HG02759 (cell line): ENCODE measurements around the gene NOXA1.

ENCODE experiments used
- ATAC-seq: cut with Tn5 transposase; IDR thresholded peaks from one replicate; pipeline ENCODE4 v1.9.1; 2021; ENCODE audit warnings: mild to moderate bottlenecking, moderate library complexity; ENCODE audit not compliant: unreplicated experiment

The NOXA1 gene

GRCh38 chr9:137387891-137388560 is 35.2 kb upstream of the NOXA1 start:
- no peak for ATAC-seq

GRCh38 chr9:137388589-137389427 is 34.4 kb upstream of the NOXA1 start:
- ATAC-seq = no peak

- no peak for ATAC-seq
These were observed 33.8 kb upstream of the NOXA1 start for GRCh38 chr9:137389428-137389746.

- no peak for ATAC-seq
These were observed 32.4 kb upstream of the NOXA1 start for GRCh38 chr9:137390553-137391410.

GRCh38 chr9:137391411-137391754 is 31.8 kb upstream of the NOXA1 start:
- ATAC-seq = no peak

- no peak for ATAC-seq
These were observed 30.8 kb upstream of the NOXA1 start for GRCh38 chr9:137392232-137393007.

- ATAC-seq = no peak
These were observed 29.7 kb upstream of the NOXA1 start for GRCh38 chr9:137393176-137394150.

GRCh38 chr9:137394866-137395665 is 28.1 kb upstream of the NOXA1 start:
- ATAC-seq = no peak

- no peak for ATAC-seq
These were observed 27.6 kb upstream of the NOXA1 start for GRCh38 chr9:137395666-137396010.

GRCh38 chr9:137396227-137396626 is 27.0 kb upstream of the NOXA1 start:
- no peak for ATAC-seq

- no peak for ATAC-seq
These were observed 26.4 kb upstream of the NOXA1 start for GRCh38 chr9:137396634-137397367.

GRCh38 chr9:137397675-137398423 is 25.3 kb upstream of the NOXA1 start:
- no peak for ATAC-seq

- ATAC-seq = no peak
These were observed 24.4 kb upstream of the NOXA1 start for GRCh38 chr9:137398561-137399468.

GRCh38 chr9:137402746-137403145 is 20.4 kb upstream of the NOXA1 start:
- ATAC-seq = no peak

- no peak for ATAC-seq
These were observed 19.9 kb upstream of the NOXA1 start for GRCh38 chr9:137403269-137403668.

- ATAC-seq = no peak
These were observed 18.1 kb upstream of the NOXA1 start for GRCh38 chr9:137404961-137405567.
